Measurements from ENCODE around the gene DSCAM.

Gene DSCAM

DNA sequence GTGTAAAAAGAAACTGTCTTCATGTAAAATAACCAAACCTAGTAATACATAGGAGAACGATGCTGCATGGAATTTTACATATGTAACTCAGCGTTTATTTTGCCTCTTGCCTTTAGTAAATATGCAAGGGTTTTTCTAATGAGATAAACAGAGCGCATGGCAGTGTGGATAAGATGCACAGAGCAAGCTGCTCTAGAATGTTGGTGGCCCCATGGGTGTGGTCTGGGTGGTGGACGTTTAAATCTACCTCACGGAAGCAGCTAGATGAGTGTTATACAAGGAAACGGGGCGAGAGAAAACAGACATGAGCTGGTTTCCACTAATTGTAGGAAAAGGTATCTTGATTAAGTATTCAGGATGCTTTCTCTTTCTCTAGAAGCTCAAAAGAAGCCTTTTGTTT lies 205.9 kb downstream of the DSCAM start:
- no peak for DNase-seq

GRCh38 chr21:40640266-40640789 lies 206.6 kb downstream of the DSCAM start:
- peak; percentile 47 for DNase-seq

GRCh38 chr21:40639616-40640194 lies 207.3 kb downstream of the DSCAM start:
- no peak for DNase-seq

GRCh38 chr21:40638466-40639251 lies 208.3 kb downstream of the DSCAM start:
- DNase-seq: no peak

GRCh38 chr21:40636026-40636425 lies 210.9 kb downstream of the DSCAM start:
- DNase-seq: no peak

GRCh38 chr21:40635391-40635790 lies 211.6 kb downstream of the DSCAM start:
- no peak for DNase-seq

DNA sequence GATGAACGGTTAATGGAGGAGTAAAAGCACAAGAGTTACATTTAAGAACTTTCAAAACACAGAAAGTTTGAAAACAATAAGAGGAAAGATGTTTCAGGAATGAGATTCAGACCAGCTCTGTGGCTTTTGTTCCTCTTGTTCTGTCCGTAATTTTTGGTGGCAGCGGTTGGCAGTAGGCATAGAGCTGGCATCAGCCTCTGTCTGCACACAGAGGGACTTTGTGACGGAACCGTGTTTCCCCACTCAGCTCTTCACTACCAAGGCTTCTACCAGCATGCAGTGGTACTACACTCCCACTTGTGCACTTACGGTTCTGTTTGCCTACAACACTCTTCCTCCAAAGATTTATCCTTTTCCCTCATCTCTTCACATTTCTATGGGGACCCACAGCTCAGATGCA lies 212.8 kb downstream of the DSCAM start:
- DNase-seq: no peak

DNA sequence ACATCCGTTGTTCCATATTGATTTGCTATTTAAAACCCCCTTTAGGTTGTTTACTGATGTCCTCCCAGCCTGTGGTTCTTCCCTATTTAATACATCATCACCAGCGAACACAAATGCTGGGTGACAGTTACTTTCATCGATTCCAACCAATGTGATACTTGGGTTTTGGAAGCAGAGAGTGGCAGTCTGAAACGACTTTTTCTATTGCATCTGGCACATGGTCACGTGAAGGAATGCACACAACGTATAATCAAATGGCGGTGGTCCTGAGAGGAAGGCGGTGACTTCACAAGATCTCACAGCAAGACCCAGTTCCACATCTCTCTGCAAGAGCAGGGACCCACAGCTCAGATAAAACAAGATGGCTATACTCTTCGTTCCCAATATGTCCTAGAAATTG lies 213.9 kb downstream of the DSCAM start:
- DNase-seq: no peak

DNA sequence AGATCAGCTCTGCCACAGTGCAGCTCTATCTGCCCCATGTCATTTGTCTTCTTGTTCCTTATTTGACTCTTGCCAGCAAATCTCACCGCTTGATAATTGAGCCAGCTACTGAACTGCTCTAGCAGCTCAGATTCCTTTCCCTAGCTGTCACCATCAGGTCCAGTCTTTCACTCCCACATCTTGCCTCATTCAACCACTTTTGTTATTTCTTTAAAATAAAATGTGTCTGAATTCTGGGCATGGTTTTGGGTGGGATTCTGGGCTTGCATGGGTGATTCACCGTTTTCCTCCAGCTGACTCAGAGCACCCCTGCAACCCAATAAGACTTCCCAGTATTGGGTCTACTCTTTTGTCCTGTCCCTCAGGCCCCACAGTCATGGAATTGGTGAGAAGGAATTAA lies 215.7 kb downstream of the DSCAM start:
- no peak for DNase-seq

DNA sequence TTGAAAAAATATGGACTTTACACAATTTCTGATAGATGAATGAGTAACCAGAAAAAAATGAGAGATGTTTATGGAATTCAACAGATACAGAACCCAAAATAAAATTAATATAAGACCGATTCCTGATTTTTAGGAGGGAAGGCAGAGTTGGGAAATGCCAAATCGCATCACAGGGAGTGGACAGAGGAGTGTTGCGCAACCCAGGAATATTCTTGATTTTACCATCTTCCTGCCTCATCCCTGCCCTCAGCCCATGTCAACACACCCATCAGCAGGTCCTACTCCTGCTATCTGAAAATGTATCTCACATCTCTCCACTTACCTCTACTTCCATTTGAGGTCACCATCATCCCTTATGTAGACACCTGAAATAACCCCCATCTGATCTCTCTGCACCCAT lies 221.0 kb downstream of the DSCAM start:
- DNase-seq: no peak

DNA sequence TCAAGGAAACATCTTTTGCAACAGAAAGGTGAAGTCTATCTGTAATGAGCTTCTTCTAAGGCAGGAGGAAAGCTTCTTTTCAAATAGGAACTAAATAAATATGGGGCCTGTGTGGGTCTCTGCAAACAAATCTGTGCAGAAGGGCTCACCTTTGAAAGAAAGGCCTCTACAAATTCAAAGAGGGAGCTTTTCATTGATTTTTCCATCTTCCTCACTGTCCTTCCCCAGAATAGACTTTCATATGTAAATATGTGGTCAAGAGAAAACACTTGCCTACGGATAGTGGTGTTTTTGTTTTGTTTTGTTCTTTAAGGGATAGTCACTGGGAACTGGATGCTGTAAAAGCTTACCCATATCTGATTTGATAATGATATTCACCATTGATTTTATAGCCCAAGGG lies 223.4 kb downstream of the DSCAM start:
- DNase-seq: no peak

- no peak for DNase-seq
Measured at GRCh38 chr21:40622531-40622930, 224.4 kb downstream of the DSCAM start.

DNA sequence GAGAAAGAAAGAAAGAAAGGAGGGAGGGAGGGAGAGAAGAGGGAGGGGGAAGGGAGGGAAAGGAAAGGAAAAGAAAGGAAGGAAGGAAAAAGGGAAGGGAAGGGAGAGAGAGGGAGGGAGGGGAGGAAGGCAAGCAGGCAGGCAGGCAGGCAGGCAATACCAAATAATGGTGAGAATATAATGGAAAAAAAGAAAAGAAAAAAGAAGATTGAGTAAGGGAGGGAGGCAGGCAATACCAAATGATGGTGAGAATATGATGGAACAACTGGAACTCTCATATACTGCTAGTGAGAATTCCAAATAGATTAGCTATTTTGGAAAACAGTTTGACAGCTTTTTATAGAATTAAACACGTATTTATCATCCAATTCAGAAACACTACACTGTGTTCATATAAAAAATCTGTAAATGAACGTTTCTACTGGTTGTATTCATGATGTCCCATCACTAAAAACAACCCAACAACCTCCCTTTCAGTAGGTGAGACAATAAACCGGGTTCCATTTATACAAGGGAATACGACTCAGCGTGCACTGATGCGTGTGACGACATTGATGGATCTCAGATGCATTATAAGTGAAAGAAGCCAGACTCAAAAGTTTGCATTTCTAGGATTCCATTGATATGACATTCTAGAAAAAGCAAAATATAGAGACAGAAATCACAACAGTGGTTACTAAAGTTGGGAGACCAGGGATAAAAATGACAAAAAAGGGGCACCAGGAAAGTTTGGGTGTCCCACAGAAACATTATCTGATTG lies 226.4 kb downstream of the DSCAM start:
- no peak for DNase-seq

DNA sequence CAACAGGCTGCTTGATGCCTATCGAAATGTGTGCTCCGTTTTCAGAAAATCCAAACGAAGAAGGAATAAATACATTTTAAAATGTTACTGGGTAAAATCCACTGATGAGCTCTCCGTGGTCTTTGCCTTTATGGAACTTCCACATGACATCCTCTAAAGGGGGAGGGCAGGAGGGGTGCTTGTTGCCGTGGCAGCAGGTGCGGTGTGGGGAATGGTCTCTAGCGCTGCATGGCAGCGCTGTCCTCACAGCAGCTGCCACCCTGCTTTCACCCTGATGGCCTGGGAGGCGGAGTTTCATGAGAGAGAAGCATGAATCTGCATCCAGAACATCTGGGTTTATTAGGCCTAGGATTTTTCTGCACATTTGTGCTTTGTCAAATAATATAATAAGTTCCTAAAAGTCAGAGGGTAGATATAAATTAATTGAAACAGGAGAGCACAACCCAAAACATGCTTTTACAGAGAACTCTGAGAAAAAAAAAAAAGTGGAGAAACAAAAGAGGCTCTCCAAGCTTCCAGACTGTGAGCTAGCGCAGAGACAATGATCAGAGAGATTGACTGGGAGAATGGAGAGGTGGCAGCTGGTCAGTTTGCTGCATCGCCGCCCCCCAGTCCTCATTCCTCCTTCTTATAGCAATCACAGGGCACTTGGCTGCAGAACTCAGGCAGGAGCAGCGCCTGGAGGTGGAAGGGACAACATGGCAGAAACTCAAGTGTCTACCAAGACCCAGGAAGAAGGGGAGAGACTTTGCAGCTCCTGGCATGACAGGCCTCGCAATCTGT lies 228.6 kb downstream of the DSCAM start:
- no peak for DNase-seq

GRCh38 chr21:40616377-40616704 lies 230.6 kb downstream of the DSCAM start:
- DNase-seq: no peak

GRCh38 chr21:40615505-40616376 lies 231.2 kb downstream of the DSCAM start:
- DNase-seq: no peak

- no peak for DNase-seq
Measured at GRCh38 chr21:40613546-40614030, 233.4 kb downstream of the DSCAM start.

- no peak for DNase-seq
Measured at GRCh38 chr21:40610345-40610744, 236.6 kb downstream of the DSCAM start.

- no peak for DNase-seq
Measured at GRCh38 chr21:40606341-40606740, 240.6 kb downstream of the DSCAM start.

DNA sequence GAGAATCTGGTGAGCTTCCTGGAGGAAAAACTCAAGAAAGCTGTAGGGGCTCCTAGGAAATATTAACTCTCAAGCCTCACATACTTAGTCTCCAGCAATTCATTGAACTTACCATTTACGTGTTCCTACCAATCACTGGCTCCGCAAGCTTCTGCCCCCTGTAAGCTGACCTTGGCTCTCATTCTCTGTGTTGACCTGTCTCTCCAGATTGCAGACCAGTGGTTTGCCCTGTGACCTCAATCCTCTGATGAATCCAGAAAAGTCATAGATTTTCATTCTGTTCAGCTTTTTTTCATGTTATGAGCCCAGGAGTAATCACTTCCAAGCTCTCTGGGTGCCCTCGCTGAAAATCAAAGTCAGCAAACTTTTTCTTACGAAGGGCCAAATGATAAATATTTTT lies 241.9 kb downstream of the DSCAM start:
- no peak for DNase-seq

DNA sequence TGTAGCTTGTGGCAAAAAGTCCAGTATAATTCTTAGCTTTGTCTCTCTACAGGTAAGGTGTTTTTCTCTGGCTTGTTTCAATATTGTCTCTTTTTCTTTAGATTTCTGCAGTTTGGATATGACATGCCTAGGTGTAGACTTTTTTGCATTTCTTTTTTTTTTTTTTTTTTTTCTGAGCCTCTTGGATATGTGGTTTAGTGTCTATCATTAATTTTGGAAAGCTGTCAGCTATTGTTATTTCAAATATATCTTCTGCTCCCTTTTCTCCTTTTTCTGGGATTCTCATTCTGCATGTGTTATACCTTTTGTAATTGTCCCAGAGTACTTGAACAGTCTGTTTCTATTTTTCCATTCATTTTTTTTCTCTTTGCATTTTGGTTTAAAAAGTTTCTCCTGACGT lies 243.2 kb downstream of the DSCAM start:
- DNase-seq: no peak

- DNase-seq: no peak
Measured at GRCh38 chr21:40602080-40602479, 244.9 kb downstream of the DSCAM start.
